ENCODE measurements around the gene ATF1.
"Not testable (repeated sequence)": the region's sequence is repeated elsewhere in the genome, so short reads cannot be mapped to it uniquely, and the experiment has no call there.

ATF1 gene

GRCh38 chr12:50848963-50849362 is 85.1 kb downstream of the ATF1 start:
- TF ChIP-seq CTCF (conservative IDR thresholded peaks at IDR 0.05) (no peak), ZFX (IDR thresholded peaks at IDR 0.05) (no peak)
- H3K27ac ChIP-seq: no peak overlapping the region

- not testable (repeated sequence) for H3K27ac ChIP-seq
These were observed 91.3 kb downstream of the ATF1 start for GRCh38 chr12:50855218-50855617.

GRCh38 chr12:50855679-50856078 is 91.8 kb downstream of the ATF1 start:
- not testable (repeated sequence) for H3K27ac ChIP-seq

GRCh38 chr12:50859621-50860310 is 95.9 kb downstream of the ATF1 start:
- TF ChIP-seq CTCF (conservative IDR thresholded peaks at IDR 0.05) (no peak), ZFX (IDR thresholded peaks at IDR 0.05) (no peak)
- no peak overlapping the region for H3K27ac ChIP-seq

- H3K27ac ChIP-seq: no peak overlapping the region
- TF ChIP-seq CTCF (conservative IDR thresholded peaks at IDR 0.05): no peak
- TF ChIP-seq ZFX (IDR thresholded peaks at IDR 0.05): no peak
These were observed 98.4 kb downstream of the ATF1 start for GRCh38 chr12:50862316-50862715.

GRCh38 chr12:50865266-50865665 is 101.4 kb downstream of the ATF1 start:
- no peak overlapping the region for H3K27ac ChIP-seq
- TF ChIP-seq CTCF (conservative IDR thresholded peaks at IDR 0.05) (no peak), ZFX (IDR thresholded peaks at IDR 0.05) (no peak)

- not testable (repeated sequence) for H3K27ac ChIP-seq
These were observed 105.0 kb downstream of the ATF1 start for GRCh38 chr12:50868881-50869280.

Data from C4-2B (cell line).